PFSK-1 (cell line): ENCODE data around the gene UCN2.

ENCODE experiments used
- POLR2AphosphoS5 ChIP-seq: IDR thresholded peaks from 2 replicates; pipeline ENCODE4 v1.6.1; 2012; ENCODE audit warnings: low read depth, mild to moderate bottlenecking, control low read depth, low read length, moderate library complexity
- REST ChIP-seq, 2 experiments: IDR thresholded peaks; 2 replicates each; pipeline versions ENCODE4 v1.6.1 to v1.8.0; 2011 to 2012; ENCODE audit warnings: low read depth in 2 of 2, low read length in 2 of 2, control low read depth in 1 of 2, inconsistent platforms in 1 of 2, mild to moderate bottlenecking in 1 of 2, moderate library complexity in 1 of 2; ENCODE audit not compliant: insufficient read depth in 1 of 2
- SIN3A ChIP-seq: IDR thresholded peaks from 2 replicates; pipeline ENCODE4 v1.6.1; 2012; ENCODE audit warnings: mild to moderate bottlenecking, low read length, moderate library complexity, borderline replicate concordance; ENCODE audit not compliant: insufficient read depth

DNA sequence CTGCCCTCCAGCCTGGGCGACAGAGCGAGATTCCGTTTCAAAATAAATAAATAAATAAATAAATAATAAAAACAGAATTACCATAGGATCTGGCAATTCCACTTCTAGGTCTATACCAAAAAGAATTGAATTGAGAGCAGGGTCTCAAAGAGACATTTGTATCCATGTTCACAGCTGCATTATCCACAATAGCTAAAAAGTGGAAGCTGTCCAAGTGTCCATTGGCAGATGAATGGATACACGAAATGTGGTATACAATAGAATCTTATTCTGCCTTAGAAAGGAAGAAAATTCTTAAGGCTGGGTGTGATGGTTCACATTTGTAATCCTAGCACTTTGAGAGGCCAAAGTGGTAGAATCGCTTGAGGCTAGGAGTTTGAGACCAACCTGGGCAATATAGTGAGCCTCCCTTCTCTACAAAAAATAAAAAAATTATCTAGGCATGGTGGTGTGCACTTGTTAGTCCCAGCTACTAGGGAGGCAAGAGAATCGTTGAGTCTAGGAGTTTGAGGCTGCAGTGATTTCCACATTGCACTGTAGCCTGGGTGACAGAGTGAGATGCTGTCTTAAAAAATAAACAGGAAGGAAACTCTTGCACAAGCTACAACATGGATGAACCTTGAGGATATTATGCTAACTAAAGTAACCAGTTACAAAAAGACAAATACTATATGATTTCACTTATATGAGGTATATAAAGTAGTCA lies 31.2 kb downstream of the UCN2 start:
- no peak for TF ChIP-seq POLR2AphosphoS5
- TF ChIP-seq REST (IDR thresholded peaks at IDR 0.05; ENCODE audit: insufficient read depth in 1 of 2, low read depth in 2 of 2, low read length in 2 of 2) = no peak
- no peak for TF ChIP-seq SIN3A
